ENCODE data around the gene TENM4. TPM values are rescaled to one million over a fixed set of nuclear protein-coding genes. Genes with fewer than 3 reads are reported as not detected.

TENM4 gene
- polyA plus RNA-seq, 3 donors: 23.2 to 32.9 (median 23.7) TPM

- no peak for DNase-seq (ENCODE audit: extremely low read depth in 1 of 11, low read depth in 9 of 11, low spot score in 4 of 11)
Observed at GRCh38 chr11:79184285-79184684, 256.5 kb downstream of the TENM4 start.

- no peak for DNase-seq (ENCODE audit: extremely low read depth in 1 of 11, low read depth in 9 of 11, low spot score in 4 of 11)
Observed at GRCh38 chr11:79182794-79183193, 258.0 kb downstream of the TENM4 start.

DNA sequence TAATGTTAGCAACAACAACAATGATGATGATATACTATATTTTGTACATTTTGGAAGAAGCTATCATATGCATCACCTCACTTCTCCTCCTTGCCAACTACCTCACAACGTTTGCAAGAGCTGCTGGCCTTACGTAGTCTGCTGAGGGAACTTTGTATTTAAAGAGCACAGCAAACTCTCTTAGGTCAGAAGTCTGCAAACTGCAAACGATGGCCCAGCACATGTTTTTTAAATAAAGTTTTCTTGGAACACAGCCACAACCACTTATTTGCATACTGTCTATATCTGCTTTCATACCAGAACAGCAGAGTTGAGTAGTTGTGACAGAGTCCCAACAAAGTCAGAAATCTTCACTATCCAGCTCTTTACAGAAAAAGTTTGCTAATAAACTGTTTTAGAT is 261.7 kb downstream of the TENM4 start:
- DNase-seq (ENCODE audit: extremely low read depth in 1 of 11, low read depth in 9 of 11, low spot score in 4 of 11): no peak

GRCh38 chr11:79174045-79175008 is 266.5 kb downstream of the TENM4 start:
- DNase-seq (ENCODE audit: extremely low read depth in 1 of 11, low read depth in 9 of 11, low spot score in 4 of 11): no peak

GRCh38 chr11:79173615-79174014 is 267.2 kb downstream of the TENM4 start:
- no peak for DNase-seq (ENCODE audit: extremely low read depth in 1 of 11, low read depth in 9 of 11, low spot score in 4 of 11)

DNA sequence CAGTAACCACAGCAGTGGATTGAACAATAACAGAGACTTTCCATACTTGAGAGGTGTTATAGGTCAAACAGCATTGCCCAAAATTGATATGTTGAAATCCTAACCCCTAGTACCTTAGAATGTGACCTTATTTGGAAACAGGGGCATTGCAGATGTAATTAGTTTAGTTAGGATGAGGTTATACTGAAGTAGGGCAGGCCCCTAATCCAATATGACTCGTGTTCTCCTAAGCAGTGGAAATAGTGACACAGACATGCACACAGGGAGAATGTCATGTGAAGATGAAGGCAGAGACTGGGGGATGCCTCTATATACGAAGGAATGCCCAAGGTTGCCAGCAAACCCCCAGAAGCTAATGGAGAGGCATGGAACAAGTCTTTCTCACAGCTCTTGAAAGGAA is 270.5 kb downstream of the TENM4 start:
- DNase-seq (ENCODE audit: extremely low read depth in 1 of 11, low read depth in 9 of 11, low spot score in 4 of 11): no peak

DNA sequence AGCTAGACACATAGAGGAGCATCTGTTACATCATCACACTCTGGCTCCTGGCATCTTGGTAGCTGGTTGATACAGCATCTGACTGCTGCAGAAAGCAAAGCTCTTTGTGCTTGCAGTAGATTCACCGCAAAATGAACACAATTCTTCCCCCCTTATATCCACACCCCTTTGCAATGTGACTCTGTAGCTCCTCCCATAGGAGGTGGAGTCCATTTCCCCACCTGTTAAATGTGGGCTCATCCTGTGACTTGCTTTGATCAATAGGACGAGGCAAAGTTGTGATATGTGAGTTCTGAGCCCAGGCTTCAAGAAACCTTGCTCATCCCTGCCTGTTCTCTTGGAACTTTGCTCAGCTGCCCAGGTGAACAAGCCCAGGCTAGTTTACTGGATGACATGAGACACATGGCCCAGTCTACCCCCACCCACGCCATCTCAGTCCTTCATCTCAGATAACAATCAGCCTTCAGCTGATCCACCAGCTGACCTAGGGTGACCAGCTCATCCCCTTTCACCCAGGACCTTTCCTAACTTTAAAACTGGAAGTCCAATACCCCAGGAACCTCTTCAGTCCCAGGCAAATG is 272.2 kb downstream of the TENM4 start:
- DNase-seq (ENCODE audit: extremely low read depth in 1 of 11, low read depth in 9 of 11, low spot score in 4 of 11): no peak

GRCh38 chr11:79167510-79168188 is 273.2 kb downstream of the TENM4 start:
- no peak for DNase-seq (ENCODE audit: extremely low read depth in 1 of 11, low read depth in 9 of 11, low spot score in 4 of 11)

DNA sequence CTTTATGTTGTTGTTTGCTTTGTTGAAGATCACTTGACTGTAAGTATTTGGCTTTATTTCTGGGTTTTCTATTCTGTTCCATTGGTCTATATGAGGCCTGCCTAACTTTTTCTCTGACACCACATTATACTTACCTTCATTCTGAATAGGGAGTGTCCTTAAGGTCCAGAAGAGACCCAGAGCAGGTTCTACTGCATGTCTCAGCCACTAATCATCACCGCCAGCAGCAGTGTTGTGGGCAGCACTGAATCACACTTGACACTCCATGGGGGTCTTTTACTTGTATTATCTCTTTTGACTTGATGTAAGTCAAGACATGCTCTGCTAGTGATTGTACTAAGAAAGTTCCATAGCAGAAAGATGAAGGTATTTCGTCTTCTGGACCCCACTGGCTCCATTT is 274.9 kb downstream of the TENM4 start:
- no peak for DNase-seq (ENCODE audit: extremely low read depth in 1 of 11, low read depth in 9 of 11, low spot score in 4 of 11)

DNA sequence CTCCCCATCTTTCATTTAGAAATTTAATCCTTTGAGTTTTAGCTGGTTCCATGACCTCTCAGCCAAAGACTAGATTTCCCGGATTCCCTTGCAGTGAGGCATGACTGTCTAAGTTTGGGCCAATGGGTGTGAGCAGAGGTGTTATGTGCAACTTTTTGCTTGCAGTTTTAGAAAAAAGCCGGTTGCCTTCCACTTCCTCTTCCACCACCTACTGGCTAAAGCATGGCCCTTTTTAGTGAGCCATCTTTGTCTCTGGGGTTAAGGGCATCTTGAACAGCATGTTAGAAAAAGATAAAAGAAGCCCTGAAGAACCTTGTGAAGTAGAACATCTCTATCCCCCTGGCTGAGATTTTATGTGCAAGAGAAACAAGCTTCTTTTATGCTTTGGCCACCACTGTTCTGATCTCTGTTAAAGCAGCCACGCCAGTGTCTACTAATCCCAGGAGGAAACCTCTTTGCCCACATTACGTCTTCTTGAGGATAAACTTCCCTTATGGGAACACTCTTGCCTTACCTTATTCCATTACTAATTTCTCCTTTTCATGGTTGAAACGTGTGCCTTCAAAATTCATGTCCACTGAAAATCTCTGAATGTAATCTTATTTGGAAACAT is 279.9 kb downstream of the TENM4 start:
- DNase-seq (ENCODE audit: extremely low read depth in 1 of 11, low read depth in 9 of 11, low spot score in 4 of 11): no peak

DNA sequence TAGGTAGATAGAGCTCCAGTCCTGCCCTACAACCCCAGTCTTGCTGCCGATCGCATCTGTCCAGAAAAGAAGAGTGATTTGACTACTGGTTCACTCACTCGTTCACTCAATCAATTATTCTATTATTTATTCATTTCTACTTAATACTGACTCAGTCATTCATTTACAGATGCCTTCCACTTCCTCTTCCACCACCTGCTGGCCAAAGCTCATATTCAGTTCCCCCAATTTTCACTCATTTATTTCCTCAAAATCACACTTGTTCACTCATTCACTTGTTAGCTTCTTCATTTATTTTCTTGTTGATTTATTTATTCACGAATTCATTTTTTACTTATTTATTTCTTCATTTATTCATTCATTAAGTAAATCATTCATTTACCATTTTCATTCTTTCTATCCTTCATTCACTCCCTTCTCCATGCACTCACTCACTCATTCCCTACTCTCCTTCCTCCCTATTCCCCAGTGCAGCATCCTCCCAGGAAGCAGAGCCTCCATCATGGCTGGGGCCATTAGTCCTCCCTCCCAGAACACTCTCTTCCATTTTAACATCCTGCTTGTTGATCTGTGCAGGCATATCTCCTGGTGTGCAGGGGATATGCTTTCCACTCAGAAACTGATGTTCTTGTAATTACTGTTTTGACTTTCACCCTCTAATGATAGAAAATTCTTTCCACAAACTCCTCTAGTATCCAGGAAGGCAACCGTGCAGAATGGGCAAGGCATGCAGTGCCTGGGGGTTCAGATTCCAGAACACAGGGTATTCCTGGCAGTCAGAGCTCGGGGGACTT is 281.0 kb downstream of the TENM4 start:
- no peak for DNase-seq (ENCODE audit: extremely low read depth in 1 of 11, low read depth in 9 of 11, low spot score in 4 of 11)

DNA sequence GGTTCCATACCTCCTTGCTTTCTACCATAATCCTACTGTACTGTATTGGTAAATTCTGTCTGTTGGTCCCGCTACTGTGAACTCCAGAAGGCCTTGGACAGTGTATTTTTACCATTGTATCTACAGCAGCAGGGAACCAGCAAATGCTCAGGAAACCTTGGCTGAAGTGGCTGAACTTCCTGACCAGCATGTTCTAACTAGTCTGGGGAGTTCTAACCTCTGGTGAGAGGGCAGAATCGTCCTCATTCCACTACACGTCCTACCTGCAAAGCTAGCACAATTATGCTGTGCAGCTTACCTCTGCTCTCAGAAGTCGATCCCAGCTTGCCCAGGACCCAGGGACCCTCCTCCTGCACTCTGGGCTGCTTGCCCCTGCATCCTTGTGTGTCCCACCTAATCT is 283.1 kb downstream of the TENM4 start:
- no peak for DNase-seq (ENCODE audit: extremely low read depth in 1 of 11, low read depth in 9 of 11, low spot score in 4 of 11)

- no peak for DNase-seq (ENCODE audit: extremely low read depth in 1 of 11, low read depth in 9 of 11, low spot score in 4 of 11)
Observed at GRCh38 chr11:79156031-79156430, 284.8 kb downstream of the TENM4 start.

GRCh38 chr11:79155237-79155636 is 285.6 kb downstream of the TENM4 start:
- DNase-seq (ENCODE audit: extremely low read depth in 1 of 11, low read depth in 9 of 11, low spot score in 4 of 11): peak in 1 of 11 donors; percentile 26

GRCh38 chr11:79152511-79152910 is 288.3 kb downstream of the TENM4 start:
- no peak for DNase-seq (ENCODE audit: extremely low read depth in 1 of 11, low read depth in 9 of 11, low spot score in 4 of 11)

- no peak for DNase-seq (ENCODE audit: extremely low read depth in 1 of 11, low read depth in 9 of 11, low spot score in 4 of 11)
Observed at GRCh38 chr11:79151396-79151795, 289.4 kb downstream of the TENM4 start.

DNA sequence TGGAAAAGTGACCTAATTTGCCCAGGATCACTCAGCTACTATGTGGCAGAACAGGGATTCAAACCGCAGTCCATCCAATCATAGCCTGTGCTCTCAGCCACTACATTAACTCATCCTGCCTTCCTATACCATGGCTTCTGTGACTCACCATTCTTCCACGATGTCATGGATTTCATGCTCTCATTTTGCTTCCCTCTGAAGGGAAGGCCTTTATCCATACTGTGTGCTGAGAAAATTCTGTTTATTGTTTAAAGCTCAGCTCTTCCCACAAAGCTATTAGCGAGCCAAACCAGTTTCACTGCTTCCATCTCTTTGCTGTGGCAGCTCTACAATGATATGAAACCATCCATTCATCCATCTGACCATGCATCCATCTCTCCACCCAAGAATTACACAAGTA is 289.9 kb downstream of the TENM4 start:
- DNase-seq (ENCODE audit: extremely low read depth in 1 of 11, low read depth in 9 of 11, low spot score in 4 of 11): no peak

DNA sequence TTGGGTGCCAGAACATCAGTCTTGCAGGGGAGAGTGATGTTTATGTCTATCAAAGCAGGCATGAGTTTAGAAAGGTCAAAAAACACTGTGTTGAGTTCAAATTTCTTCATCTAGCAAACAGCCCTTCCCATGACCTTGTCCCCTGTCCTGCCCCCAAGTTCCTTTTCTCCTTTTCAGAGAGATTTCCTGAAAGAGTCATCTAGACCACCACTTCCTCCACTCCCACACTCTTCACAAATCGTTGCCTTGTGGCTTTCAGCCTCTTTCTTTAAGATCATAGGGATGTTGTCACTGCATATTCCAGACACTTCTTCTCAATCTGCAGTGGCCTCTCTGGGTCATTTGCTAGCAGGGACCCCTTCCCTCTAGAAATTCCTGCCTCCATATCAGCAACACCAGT is 290.5 kb downstream of the TENM4 start:
- no peak for DNase-seq (ENCODE audit: extremely low read depth in 1 of 11, low read depth in 9 of 11, low spot score in 4 of 11)

DNA sequence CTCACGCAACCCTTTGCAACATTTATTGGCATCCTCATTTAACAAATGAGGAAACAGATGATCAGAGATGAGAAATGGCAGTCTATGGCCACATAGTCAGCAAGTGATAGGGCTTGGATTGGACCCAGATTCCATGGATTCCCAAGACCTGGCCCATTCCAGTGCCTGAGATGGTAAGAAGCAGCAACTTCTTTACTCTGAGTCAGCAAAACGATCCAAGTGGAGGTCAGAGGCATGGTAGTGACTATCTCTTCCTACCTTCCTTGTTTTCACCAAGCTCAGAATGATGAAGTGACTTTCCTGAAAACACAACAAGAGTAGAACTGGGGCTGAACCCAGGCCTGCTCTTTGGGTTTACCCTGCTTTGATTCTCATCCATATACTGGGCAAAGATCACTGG is 293.1 kb downstream of the TENM4 start:
- no peak for DNase-seq (ENCODE audit: extremely low read depth in 1 of 11, low read depth in 9 of 11, low spot score in 4 of 11)
